ENCODE results near the gene SLC19A1.

SLC19A1 gene

DNA sequence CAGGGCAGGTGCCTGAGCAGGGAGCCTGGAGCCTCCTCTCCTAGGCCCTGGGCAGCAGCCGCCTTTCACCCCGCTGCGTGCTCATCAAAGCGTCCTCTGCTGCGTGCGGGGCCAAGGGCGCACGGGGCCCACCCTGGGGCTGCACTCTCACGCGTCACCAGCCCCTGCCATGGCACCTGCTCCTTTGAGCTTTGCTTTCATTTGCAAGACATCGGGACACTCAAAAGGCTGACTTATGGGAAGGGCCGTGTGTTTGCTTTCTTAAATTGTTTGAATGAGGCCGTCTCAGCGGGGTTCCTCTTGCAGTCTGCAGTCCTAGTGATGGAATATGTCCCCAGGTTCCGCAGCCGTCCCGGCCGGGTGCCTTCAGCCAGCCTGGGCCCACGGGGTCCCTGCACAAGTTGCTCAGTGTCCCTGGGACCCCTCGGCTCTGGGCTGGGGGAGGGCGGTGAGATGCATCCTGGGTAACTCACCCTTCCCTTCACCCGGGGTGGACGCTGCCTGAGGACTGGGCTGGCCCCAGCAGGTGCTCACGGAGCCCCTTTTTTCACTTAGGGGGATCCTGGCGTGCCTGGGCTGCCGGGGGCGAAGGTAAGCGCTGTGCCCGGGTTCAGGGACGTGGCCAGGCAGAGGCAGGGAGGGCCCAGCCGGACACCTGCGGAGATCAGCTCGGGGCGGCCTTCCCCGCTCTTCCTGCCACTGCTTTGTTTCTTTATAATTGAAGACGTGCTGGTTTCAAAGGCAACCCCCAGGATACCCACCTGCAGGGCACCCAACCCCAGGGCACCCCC, 53.1 kb downstream of the SLC19A1 start:
- DNase-seq = no peak

DNA sequence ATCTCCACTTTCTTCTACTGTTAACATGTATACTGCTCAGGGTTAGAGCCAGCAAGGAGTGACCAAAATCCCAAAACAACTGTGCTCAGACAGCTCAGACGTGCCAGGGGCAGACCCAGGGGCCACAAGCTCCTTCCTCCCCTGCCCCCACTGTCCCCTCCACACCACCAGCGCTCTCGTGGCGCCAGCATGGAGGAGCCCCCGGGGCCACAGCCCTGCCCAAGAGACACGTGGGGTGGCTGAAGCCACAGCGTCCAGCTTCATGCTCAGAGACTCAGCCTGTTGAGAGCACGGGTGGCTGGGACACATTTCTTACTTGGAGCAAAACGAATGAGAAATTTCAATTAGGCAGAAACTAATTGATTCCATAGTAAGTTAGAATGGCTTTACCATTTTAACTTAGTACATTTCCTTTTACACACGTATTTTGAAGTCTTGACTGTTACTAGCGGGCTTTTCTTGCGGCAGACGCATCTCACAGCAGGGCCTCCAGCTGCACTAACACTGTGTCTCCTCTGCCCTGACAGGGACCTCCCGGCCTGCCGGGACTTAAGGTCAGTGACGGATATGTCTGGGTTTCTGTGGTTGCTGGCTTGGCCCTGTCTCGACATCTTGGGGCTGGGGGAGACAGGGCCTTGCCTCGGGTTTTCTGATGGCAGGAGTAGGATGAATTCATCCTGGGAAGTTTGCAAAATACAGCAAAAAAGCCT, 54.2 kb downstream of the SLC19A1 start:
- no peak for DNase-seq

DNA sequence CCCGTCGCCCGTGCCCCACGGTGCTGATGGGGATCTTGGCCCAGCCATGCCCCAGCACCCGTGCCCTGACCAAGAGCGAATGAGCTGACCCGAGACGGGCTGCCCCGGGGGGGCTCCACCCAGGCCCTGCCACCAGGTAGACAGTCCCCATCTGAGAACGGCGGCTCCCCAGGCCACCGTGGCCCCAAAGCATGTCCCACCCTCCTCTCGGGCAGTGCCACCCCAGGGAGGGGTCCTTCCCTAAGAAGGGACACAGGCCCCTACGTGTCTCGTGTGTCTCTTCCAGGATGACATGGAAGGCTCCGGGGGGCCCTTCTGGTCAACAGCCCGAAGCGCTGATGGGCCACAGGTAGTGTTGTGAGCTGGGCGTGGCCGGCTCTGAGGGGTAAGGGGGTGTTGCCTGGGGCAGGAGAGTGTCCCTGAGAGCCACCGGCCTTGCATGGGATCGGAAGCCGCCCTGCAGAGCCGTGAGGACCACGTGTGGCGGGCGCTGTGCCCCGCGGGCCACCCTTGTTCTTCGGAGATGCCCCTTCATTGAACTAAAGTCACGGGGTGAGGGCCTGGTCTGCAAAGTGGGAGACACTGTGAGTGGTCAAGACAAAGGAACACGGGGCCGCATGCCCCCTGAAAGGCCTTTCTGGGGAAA, 55.0 kb downstream of the SLC19A1 start:
- DNase-seq = no peak

DNA sequence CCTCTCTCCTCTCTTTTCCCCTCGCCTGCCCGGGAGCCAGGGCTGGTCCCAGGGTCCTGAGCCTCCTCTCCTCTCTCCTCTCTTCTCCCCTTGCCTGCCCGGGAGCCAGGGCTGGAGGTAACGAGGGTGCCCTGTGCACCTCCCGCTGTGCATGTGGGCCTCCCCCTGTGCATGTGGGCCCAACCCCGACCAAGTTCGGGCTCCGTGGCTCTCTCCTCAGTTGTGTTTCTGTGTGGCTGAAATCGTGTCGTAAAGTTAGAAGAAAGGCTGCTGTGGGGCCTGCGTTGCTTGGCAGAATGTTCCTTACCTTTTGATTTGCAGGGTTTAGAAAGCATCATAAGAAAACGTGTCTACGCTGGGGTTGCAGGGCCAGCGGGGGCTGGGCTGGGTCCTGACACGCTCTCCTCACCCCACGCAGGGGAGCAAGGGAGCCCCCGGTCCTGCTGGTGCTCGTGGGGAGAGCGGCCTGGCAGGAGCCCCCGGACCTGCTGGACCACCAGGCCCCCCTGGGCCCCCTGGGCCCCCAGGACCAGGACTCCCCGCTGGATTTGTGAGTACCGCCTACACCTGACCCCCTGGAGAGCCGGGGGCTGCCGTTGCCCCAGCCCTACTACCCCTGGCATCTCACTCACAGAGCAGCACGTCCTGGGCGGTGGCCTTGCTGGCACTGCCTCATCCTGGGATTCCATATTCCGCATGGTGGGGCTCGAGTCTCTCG, 55.6 kb downstream of the SLC19A1 start:
- DNase-seq = no peak

DNA sequence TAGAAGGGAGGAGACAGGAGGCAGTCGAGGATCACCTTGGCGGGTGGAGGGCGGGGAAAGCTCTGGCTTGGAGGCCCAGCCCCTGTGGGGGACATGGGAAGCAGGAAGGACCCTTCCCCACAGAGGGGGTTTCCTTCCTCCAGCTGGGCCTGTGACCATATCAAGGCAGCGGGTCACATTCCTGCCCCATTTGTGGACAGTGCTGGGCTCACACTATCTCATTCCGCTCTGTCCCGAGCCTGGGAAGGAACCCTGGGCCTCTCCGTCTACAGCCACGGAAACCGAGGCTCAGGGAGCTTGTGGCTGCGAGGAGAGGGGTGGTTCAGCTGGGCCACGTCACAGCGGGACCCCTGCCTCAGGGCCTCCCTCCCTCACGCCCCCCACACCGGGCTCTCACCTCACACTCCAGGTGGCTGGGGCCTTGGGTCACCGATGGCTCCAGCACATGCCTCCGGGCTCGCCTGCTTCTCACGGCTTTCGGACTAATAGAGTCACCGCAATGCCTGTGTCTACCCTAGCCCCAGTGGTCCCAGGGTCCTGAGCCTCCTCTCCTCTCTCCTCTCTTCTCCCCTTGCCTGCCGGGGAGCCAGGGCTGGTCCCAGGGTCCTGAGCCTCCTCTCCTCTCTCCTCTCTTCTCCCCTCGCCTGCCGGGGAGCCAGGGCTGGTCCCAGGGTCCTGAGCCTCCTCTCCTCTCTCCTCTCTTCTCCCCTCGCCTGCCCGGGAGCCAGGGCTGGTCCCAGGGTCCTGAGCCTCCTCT, 56.4 kb downstream of the SLC19A1 start:
- DNase-seq = no peak

DNA sequence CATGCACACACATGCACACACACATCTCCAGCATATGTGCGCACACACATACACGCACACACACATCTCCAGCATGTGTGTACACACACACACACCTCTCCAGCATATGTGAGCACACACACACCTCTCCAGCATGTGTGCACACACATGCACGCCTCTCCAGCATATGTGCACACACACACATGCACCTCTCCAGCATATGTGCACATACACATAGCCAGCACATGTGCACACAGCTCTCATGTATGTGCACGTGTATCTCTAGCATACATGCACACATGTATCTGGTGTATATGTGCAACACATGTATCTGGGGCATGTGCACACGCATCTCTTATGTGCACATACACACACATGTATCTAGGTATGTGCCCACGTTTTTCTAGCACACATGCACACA, 57.9 kb downstream of the SLC19A1 start:
- no peak for DNase-seq

DNA sequence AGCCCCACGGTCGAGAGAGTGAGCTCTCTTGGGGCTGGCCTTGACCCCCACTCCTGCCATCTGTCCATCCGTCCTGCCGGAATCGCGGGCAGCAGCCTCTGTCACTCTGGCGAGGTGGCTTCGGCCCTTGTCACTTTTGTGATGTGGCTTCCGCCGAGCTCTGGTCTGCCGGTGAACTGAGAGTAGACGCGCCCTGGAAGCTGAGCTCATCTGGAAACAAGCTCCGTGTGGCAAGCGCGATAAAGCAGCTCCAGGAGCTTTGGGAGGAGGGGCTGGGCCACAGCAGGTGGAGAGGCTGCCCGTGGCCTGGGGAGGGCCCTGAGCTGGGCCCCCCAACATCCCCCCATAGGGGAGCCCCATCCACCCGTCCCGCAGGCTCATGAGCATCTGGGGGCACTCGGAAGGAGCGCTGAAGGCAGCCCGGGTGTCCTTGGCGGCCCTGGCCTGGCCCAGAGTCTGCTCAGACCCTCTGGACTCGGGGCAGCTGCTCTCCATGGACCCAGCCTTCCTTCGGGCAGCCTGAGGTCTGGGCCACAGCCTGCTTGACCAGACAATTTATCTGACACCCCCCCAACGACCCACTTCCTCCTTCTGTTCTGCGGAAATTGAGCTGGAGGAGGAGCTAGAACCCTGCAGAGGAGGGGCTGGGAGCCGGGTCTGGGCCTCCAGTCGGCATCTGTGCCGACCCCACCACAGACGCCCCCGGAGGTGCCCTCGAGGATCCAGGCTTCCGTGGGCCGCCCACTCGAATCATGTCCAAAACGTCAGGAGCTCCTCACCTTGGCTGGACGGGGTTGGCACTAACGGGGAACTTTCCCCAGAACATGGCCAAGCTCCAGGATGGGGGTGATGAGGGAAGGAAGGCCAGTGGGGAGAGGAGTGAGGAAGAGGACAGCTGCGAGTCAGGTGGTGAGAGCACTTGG, 59.1 kb downstream of the SLC19A1 start:
- peak; percentile 26 for DNase-seq

DNA sequence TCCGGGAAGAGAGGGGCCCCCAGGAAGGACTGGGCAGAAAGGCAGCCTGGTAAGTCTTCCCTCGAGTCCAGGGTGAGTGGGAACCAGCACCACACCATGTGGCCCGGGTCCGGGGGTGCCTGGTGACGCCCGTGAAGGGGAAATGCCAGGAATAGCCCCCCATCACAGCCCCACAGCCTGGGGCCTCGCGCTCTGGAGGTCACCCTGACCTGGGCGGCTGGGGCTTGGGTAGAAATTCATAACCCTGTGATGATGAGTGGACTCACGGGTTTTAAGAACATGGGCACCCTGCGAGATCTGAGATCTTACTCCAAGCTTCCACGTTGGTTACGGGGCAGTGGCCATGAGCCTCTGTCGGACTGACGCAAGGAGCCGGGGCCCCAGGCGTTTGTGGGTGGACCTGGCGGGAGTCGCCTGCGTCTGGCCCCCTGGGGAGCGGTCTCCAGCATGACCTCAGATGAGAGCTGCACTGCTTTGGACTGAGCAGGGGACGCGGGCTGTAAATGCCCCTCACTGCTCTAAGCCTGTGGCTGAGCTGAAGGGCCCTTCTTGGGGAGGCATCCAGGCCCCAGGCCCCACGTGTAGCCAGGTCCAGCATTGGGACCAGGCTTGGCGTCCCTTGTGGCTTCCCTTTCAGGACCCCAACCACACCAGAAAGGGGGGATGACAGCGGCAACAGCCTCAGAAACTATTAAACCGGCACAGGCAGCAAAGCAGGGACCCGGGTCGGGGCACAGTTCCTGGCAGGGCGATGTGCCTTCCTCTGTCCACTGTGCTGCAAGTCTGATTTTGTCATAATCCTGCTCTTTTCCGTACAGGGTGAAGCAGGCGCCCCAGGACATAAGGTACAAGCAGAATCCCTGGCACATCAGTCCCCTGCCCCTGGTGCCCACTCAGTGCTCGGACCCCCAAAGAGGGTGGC, 60.0 kb downstream of the SLC19A1 start:
- no peak for DNase-seq

DNA sequence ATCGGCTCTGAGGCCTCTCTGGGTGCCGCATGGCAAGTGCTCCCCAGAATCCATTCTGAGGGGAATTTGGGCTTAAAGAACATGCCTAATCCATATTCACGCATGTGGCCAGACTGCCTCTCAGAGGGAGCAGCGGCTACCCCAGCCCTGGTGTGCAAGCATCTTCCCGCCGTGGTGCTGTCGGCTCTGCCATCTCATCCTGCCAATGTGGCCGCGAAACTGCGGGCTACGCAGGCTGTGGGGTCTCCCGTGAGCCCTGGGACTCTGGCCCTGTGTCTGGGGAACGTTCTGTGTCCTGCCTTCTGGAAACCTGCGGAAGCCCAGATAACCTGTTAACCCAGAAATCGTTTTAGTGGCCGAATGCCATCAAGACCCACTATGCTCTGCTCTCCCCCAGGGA, 60.7 kb downstream of the SLC19A1 start:
- no peak for DNase-seq

DNA sequence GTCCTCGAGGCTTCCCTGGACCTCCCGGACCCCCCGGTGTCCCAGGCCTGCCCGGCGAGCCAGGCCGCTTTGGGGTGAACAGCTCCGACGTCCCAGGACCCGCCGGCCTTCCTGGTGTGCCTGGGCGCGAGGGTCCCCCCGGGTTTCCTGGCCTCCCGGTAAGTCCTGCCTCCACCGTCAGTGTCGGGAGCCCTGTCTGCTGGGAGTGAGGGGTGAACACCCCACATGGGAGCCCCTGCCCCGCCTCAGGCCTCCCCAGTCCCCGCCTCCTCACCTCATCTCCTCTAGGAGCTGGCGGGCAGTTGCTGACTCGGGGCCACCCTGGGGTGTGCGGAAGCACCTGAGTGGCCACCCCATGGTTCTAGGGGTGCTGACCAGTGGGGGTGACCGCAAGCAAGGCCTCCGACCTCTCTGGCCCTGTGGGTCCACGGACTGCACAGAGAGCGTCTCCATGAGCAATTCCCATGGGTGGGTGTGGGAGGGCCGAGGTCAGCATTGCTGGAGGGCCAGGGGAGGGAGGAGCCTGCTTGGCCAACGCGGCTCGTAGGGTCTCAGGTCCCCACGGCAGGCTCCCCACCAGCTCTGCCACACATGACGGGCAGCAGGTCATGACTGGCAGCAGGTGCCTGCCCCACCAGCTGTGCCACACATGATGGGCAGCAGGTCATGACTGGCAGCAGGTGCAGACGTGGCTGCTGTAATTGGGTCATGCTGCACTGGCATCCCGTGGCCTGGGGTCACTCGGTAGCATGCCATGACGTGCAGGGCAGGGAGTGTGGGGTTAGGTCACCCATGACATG, 61.3 kb downstream of the SLC19A1 start:
- no peak for DNase-seq

DNA sequence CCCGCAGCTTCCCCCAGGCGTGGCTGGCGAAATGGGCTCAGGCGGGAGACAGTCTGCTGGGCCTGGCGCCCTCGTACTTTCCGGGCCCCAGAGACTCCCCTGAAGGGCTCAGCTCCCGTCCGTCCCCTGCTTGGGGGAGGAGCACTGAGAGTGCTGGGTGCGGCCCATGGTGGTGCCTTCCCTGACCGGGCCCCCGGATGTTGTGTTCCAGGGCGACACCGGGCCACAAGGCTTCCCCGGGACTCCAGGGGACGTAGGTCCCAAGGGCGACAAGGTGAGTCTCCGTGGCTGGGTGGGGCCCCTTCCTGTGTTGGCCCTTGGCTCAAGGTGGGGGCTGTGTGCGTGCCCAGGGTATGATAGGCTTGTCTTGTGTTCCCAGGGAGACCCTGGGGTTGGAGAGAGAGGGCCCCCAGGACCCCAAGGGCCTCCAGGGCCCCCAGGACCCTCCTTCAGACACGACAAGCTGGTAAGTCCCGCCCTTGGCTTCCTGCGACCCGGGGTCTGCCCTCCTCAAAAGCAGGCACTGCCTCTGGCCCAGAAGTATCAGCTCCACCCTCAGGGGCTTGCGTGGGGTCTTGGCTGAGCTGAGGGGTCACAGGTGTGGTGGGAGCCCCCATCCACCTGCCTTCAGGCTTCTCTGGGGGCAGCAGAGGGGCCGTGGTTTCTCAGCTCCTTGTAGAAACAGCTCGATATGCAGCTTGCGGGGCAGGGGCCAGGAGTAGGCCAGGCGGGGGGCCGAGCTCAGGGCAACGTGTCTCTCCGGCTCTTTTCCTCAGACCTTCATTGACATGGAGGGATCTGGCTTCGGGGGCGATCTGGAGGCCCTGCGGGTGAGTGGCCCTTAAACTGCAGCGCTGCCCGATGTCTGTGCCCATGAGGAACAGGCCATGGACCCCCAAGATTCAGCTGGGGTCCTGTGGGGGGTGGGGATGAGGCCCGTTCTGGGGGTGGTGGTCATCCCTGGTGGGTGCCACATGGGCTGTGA, 62.3 kb downstream of the SLC19A1 start:
- no peak for DNase-seq

DNA sequence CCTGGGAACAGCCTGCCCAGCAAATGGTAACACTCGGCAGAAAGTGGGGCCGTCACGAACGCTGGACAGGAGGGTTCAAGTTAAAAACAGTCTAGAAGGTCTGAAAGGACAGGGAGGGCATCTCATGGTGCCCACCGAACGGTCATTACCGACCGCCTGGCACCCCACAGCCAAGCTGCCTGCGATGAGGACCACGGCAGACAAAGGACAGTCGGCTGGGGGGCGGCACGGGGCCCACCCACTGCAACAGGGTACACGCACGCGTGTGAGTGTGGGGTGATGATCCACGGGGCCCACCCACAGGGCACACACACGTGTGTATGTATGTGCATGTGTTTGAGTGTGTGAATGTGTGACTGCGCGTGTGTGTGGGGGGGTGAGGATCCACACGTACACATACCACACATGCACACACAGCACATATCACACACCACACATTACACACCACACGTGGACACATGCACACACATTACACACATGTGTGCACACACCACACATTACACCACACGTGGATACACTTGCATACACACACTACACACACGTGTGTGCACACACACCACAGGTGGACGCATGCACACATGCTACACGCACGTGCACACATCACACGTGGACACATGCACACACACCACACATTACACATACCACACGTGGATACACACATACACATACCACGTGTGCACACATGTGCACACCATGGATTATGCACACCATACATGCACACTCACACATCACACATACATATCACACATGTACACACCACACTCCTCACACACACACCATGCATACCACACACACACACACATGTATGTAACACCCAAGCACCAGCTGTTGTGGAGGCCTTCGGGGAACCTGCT, 63.2 kb downstream of the SLC19A1 start:
- no peak for DNase-seq

DNA sequence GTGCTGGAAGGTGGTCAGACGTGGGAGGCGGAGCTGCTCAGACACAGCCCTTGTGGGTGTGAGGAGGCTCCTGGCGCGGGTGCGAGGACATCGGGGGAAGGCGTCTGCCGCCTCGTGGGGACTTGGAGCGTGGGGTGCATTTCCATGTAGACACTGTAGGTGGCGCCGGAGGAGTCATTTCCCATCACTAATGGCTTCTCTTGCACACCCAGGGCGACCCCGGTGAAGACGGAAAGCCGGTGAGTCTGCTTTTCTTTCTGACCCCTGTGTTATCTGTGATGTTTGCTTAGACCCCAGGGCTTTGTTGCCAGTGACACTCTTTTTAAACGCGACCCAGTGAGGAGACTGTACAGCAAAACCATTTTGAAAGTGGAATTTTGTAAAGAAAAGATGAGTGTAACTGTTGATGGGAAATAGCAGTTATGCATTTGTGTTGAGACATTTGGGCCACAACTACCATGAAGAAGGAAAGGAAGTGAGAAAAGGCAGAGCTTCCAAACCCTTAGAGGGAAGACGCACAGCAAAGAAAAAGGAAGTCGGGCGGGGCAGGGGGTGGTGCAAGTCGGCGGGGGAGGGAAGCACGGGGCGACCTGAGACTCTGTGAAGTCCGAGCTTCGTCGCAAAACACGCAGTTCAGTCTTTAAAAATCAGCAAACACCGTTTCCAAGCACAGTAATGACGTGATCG, 64.0 kb downstream of the SLC19A1 start:
- DNase-seq = peak; percentile 76

DNA sequence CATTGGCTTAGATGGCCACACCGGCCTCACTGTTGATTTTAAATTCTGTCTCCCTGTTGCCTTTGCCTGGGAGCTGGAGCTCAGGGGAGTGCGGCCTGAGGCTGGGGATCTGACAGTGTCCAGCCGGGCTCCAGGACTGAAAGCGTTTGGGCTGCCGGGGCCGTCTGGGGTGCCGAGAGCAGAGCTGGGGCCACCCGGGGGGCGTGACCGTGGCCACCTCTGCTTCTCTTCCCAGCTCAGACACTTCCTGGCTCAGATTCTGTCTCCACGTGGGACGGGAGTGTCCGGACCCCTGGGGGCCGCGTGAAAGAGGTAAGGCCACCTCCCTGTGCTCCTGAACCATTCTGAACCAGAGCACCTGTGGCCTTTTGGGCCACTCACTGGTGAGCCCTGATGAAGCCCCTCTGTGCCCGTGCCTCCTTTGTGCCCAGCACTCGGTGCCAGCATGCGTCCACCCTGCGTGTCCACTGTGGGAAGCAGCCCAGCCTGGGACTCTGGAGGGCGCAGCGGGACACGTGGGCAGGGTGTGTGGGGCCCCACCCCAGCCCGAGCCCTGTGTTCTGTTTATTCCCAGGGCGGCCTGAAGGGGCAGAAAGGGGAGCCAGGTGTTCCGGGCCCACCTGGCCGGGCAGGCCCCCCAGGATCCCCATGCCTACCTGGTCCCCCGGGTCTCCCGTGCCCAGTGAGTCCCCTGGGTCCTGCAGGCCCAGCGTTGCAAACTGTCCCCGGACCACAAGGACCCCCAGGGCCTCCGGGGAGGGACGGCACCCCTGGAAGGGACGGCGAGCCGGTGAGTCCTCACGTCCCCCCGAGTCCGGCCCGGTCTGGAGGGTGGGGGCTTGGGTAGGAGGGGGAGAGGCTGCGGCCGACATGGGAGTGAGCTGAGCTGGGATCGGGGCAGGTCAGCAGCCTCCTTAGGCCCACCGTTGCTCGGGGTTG, 64.8 kb downstream of the SLC19A1 start:
- no peak for DNase-seq

DNA sequence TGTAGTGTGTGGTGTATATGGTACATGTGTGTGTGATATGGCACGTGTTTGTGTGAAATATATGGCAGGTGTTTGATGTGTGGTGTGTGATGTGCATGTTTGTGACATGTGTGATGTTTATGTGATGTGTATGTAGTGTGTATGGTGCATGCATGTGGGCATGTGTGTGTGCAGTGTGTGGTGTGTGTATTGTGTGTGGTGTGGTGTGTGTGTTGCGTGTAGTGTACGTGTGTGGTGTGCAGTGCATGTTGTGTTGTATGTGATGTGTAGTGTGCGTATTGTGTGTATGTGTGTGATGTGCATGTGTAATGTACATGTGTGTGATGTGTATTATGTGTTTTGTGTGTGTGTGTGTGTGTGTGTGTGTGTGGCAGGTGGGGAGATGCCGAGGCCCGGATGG, 65.7 kb downstream of the SLC19A1 start:
- no peak for DNase-seq
